NB4 (cell line): ENCODE measurements around the gene HYAL3.
"Not testable (repeated sequence)": the region's sequence is repeated elsewhere in the genome, so short reads cannot be mapped to it uniquely, and the experiment has no call there.

Experiments
- DNase-seq: peaks from one replicate; pipeline ENCODE4 v3.0.0; 2010; ENCODE audit warnings: low read depth
- H3K4me3 ChIP-seq: one replicate; pipeline ENCODE4 v1.5.1; 2011; ENCODE audit warnings: mild to moderate bottlenecking, low read depth, low read length, moderate library complexity
- CTCF ChIP-seq: IDR thresholded peaks from one replicate; pipeline ENCODE4 v1.5.1; 2012; ENCODE audit warnings: low read depth, low read length
- MAX ChIP-seq: IDR thresholded peaks from 2 replicates; pipeline ENCODE4 v1.6.1; 2011; ENCODE audit warnings: low read depth, low read length
- MYC ChIP-seq: IDR thresholded peaks from 2 replicates; pipeline ENCODE4 v1.6.1; 2011; ENCODE audit warnings: low read depth, low read length
- POLR2A ChIP-seq: IDR thresholded peaks from 2 replicates; pipeline ENCODE4 v1.6.1; 2011; ENCODE audit warnings: mild to moderate bottlenecking; ENCODE audit not compliant: insufficient read length; ENCODE audit errors: extremely low read depth

HYAL3 gene

GRCh38 chr3:50246517-50246954 is 52.7 kb downstream of the HYAL3 start:
- TF ChIP-seq MYC (peak; percentile 67), MAX (peak; percentile 64), CTCF (no peak)
- peak overlapping the region; percentile 39 for H3K4me3 ChIP-seq
- peak; percentile 98 for DNase-seq

GRCh38 chr3:50245831-50246516 is 53.2 kb downstream of the HYAL3 start:
- DNase-seq = peak; percentile 94
- H3K4me3 ChIP-seq = peak overlapping the region; percentile 49
- TF ChIP-seq MAX (peak; percentile 19; the same call in 1 of the 2 replicates), CTCF (peak; percentile 87), MYC (no peak; the same call in 1 of the 2 replicates), POLR2A (no peak)

GRCh38 chr3:50245251-50245745 is 53.9 kb downstream of the HYAL3 start:
- no peak for TF ChIP-seq MAX
- no peak for TF ChIP-seq MYC
- TF ChIP-seq POLR2A = no peak
- no peak for TF ChIP-seq CTCF
- H3K4me3 ChIP-seq = peak overlapping the region; percentile 49

GRCh38 chr3:50244813-50245212 is 54.4 kb downstream of the HYAL3 start:
- not testable (repeated sequence) for H3K4me3 ChIP-seq, DNase-seq

More at GRCh38 chr3:50245251-50245745, 53.9 kb downstream of the HYAL3 start:
- no peak for DNase-seq

- TF ChIP-seq MAX (no peak), POLR2A (no peak), CTCF (no peak), MYC (no peak)
- peak overlapping the region; percentile 51 for H3K4me3 ChIP-seq
- DNase-seq = no peak
Measured at GRCh38 chr3:50243543-50243895, 55.7 kb downstream of the HYAL3 start.

- TF ChIP-seq POLR2A (no peak), MYC (no peak), MAX (no peak)
- peak overlapping the region; percentile 51 for H3K4me3 ChIP-seq
- peak; percentile 94 for DNase-seq
Measured at GRCh38 chr3:50242851-50243542, 56.2 kb downstream of the HYAL3 start.
